HepG2 (cell line): ENCODE measurements around the gene SMCO4. TPM values are rescaled to one million over a fixed set of nuclear protein-coding genes. Genes with fewer than 3 reads are reported as not detected.

Experiments
- CTCF ChIP-seq: sonication (generic); formaldehyde crosslinking; IDR thresholded peaks from 2 replicates; pipeline ENCODE4 v1.5.0; 2020; ENCODE audit warnings: mild to moderate bottlenecking, missing genetic modification reagents, moderate library complexity
- HES4 ChIP-seq: sonication (generic); formaldehyde crosslinking; IDR thresholded peaks from 2 replicates; pipeline ENCODE4 v1.9.0; 2021; ENCODE audit warnings: mild to moderate bottlenecking, missing genetic modification reagents, borderline replicate concordance
- NFE2 ChIP-seq: sonication (generic); formaldehyde crosslinking; IDR thresholded peaks from 2 replicates; pipeline ENCODE4 v1.4.0; 2020; ENCODE audit warnings: missing genetic modification reagents
- NR2F1 ChIP-seq, 2 experiments: fragments of 450-650 bp in 1 of 2; formaldehyde crosslinking in 1 of 2; IDR thresholded peaks; 2 replicates each; pipeline versions ENCODE4 v1.5.0 to v1.6.1; 2016 to 2020; ENCODE audit warnings: mild to moderate bottlenecking in 1 of 2, missing compliant biosample characterization in 1 of 2, missing genetic modification reagents in 1 of 2, moderate library complexity in 1 of 2
- SPEN ChIP-seq: sonication (generic); formaldehyde crosslinking; IDR thresholded peaks from 2 replicates; pipeline ENCODE4 v1.5.1; 2020; ENCODE audit warnings: low read depth, mild to moderate bottlenecking, missing genetic modification reagents
- ZFP36 ChIP-seq: fragments of 150-350 bp; IDR thresholded peaks from 2 replicates; pipeline ENCODE4 v1.6.1; 2018; ENCODE audit warnings: borderline replicate concordance, low read length, low read depth; ENCODE audit not compliant: partially characterized antibody
- ZNF407 ChIP-seq: sonication (generic); formaldehyde crosslinking; IDR thresholded peaks from one replicate; pipeline ENCODE4 v1.5.1; 2020; ENCODE audit warnings: mild to moderate bottlenecking, missing genetic modification reagents; ENCODE audit errors: not compliant biosample characterization
- ZNF644 ChIP-seq: IDR thresholded peaks from 2 replicates; pipeline ENCODE4 v1.6.1; 2016; ENCODE audit warnings: low read depth
- ZNF768 ChIP-seq: sonication (generic); formaldehyde crosslinking; IDR thresholded peaks from 2 replicates; pipeline ENCODE4 v1.4.0; 2020; ENCODE audit warnings: missing genetic modification reagents
- ZNF770 ChIP-seq: sonication (generic); formaldehyde crosslinking; IDR thresholded peaks from 2 replicates; pipeline ENCODE4 v1.5.0; 2020; ENCODE audit warnings: mild to moderate bottlenecking, missing genetic modification reagents
- ZNF839 ChIP-seq: sonication (generic); formaldehyde crosslinking; IDR thresholded peaks from 2 replicates; pipeline ENCODE4 v1.4.0; 2020; ENCODE audit warnings: missing genetic modification reagents, mild to moderate bottlenecking, borderline replicate concordance
- polyA plus RNA-seq, 8 experiments: library from polyadenylated mRNA; depleted of rRNA in 3 of 8; stranded (reverse) in 7 of 8; unstranded in 1 of 8; fragments of >200 nt; fragmentation: Illumina TruSeq in 4 of 8; extraction: Trizol in 4 of 8; gene quantifications; 2 replicates each; pipeline versions ENCODE4 v1.2.1 to v1.2.3, GENCODE V29; 2011 to 2016; ENCODE audit warnings: low read depth in 4 of 8, missing spikeins in 1 of 8, mixed read lengths in 1 of 8; ENCODE audit not compliant: insufficient read depth in 1 of 8
- total RNA-seq, 5 experiments: library from RNA; depleted of rRNA; stranded (reverse); fragments of >200 nt; fragmentation: Illumina TruSeq; extraction: Trizol; gene quantifications; 2 replicates each; pipeline ENCODE4 v1.2.3, GENCODE V29; 2016; ENCODE audit warnings: low read depth in 1 of 5

Gene SMCO4
- total and polyA plus RNA-seq, 2 of the 13 experiments (the other 11 are each of a cell fraction or from before 2014, with no cell fraction given), result 10.6 to 28.5 TPM

- TF ChIP-seq ZNF407, result no peak
- TF ChIP-seq NFE2, result no peak
- TF ChIP-seq ZNF768, result no peak
- TF ChIP-seq ZNF644, result peak; percentile 90
- TF ChIP-seq ZNF770 (CRISPR knock-in tag), result no peak; the same call in 1 of the 2 replicates
- peak in 1 of 2 experiments; percentile 17; a peak in 1 of 4 replicates for TF ChIP-seq NR2F1 (CRISPR knock-in tag; IDR thresholded peaks at IDR 0.05)
- no peak for TF ChIP-seq ZNF839 (CRISPR knock-in tag)
- no peak for TF ChIP-seq HES4 (CRISPR knock-in tag)
- 0 out of 2 replicates have a peak, but pooled peaks have one; percentile 48 for TF ChIP-seq SPEN (CRISPR knock-in tag)
- no peak for TF ChIP-seq CTCF
- TF ChIP-seq ZFP36, result no peak
Observed at GRCh38 chr11:93570759-93571413, 27.7 kb upstream of the SMCO4 start (continued).
